Measurements from ENCODE around the gene ARHGAP23.
A peak's percentile ranks its signal among the peaks of the same experiment; 100 is the strongest.

The ARHGAP23 gene

GRCh38 chr17:38507436-38507835, 79.2 kb downstream of the ARHGAP23 start:
- Histone ChIP-seq H3K27me3 (replicated peaks) (no peaks in the 10 kb centered on the region), H3K27ac (no peak overlapping the region), H3K36me3 (replicated peaks) (peaks cover 46% of the 10 kb centered on the region), H3K4me3 (ENCODE audit: low read depth, low read length) (no peak overlapping the region)
- DNase-seq = no peak
- in situ Hi-C loops (cut with HindIII; ENCODE audit: low pct_ligation_motif_present, low sequenced_read_pairs) = no loop called here
- TF ChIP-seq CTCF (IDR thresholded peaks at IDR 0.05; ENCODE audit: low read depth, low read length, missing control alignments) = no peak

DNA sequence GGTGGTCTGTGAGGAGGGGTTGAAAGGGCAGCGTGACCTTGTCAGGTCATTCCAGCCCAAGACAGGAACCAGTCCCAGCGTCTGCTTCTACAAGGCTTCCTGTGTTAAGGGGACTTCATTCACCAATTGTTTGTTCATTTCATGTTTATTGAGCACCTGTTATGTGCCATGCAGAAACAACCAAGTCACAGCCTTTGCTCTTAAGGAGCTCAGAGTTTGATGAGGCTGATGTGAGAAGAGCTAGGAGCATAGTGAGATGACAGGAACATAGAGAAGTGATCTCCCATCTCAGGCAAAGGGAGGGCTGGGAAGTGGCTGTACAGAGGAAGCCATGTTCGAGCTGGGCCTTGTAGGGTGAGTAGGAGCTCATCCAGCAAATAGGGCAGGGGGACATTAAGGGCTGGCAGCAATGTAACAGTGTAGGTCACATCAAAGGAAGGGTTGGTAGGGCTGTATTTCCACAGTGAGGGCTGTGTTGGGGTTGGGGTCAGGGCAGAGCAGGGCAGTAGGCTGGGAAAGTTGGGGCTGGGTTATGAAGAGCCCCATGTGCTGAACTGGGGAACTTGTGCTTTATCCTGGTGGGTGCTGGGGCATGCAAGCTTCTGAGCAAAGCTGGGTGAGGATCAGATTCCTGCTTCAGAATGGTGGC, 79.8 kb downstream of the ARHGAP23 start:
- peaks cover 42% of the 10 kb centered on the region for H3K36me3 ChIP-seq (replicated peaks)
- H3K27me3 ChIP-seq (replicated peaks) = no peaks in the 10 kb centered on the region
- no peak overlapping the region for H3K27ac ChIP-seq
- H3K4me3 ChIP-seq (ENCODE audit: low read depth, low read length) = no peak overlapping the region
- in situ Hi-C loops (cut with HindIII; ENCODE audit: low pct_ligation_motif_present, low sequenced_read_pairs) = no loop called here
- no peak for TF ChIP-seq CTCF (IDR thresholded peaks at IDR 0.05; ENCODE audit: low read depth, low read length, missing control alignments)
- DNase-seq = no peak

- no peak for DNase-seq
- Histone ChIP-seq H3K36me3 (replicated peaks) (peaks cover 36% of the 10 kb centered on the region), H3K27me3 (replicated peaks) (no peaks in the 10 kb centered on the region), H3K27ac (no peak overlapping the region), H3K4me3 (ENCODE audit: low read depth, low read length) (no peak overlapping the region)
- in situ Hi-C loops (cut with HindIII; ENCODE audit: low pct_ligation_motif_present, low sequenced_read_pairs) = no loop called here
- TF ChIP-seq CTCF (IDR thresholded peaks at IDR 0.05; ENCODE audit: low read depth, low read length, missing control alignments) = no peak
Observed at GRCh38 chr17:38508570-38508950, 80.3 kb downstream of the ARHGAP23 start.

GRCh38 chr17:38508954-38509771, 80.9 kb downstream of the ARHGAP23 start:
- TF ChIP-seq CTCF (IDR thresholded peaks at IDR 0.05; ENCODE audit: low read depth, low read length, missing control alignments) = peak; percentile 93
- H3K36me3 ChIP-seq (replicated peaks) = peaks cover 30% of the 10 kb centered on the region
- H3K27ac ChIP-seq = peak overlapping the region; percentile 34
- DNase-seq = peak; percentile 85
- H3K27me3 ChIP-seq (replicated peaks) = no peaks in the 10 kb centered on the region
- H3K4me3 ChIP-seq (ENCODE audit: low read depth, low read length) = peak overlapping the region; percentile 43
- in situ Hi-C loops (cut with HindIII; ENCODE audit: low pct_ligation_motif_present, low sequenced_read_pairs) = no loop called here

- in situ Hi-C loops (cut with HindIII; ENCODE audit: low pct_ligation_motif_present, low sequenced_read_pairs) = no loop called here
- Histone ChIP-seq H3K36me3 (replicated peaks) (peaks cover 25% of the 10 kb centered on the region), H3K4me3 (ENCODE audit: low read depth, low read length) (peak overlapping the region; percentile 43), H3K27ac (peak overlapping the region; percentile 34), H3K27me3 (replicated peaks) (no peaks in the 10 kb centered on the region)
- no peak for DNase-seq
- no peak for TF ChIP-seq CTCF (IDR thresholded peaks at IDR 0.05; ENCODE audit: low read depth, low read length, missing control alignments)
Observed at GRCh38 chr17:38509772-38510420, 81.6 kb downstream of the ARHGAP23 start.
